ENCODE measurements around the gene PNPT1.
A peak's percentile ranks its signal among the peaks of the same experiment; 100 is the strongest.

Gene PNPT1

DNA sequence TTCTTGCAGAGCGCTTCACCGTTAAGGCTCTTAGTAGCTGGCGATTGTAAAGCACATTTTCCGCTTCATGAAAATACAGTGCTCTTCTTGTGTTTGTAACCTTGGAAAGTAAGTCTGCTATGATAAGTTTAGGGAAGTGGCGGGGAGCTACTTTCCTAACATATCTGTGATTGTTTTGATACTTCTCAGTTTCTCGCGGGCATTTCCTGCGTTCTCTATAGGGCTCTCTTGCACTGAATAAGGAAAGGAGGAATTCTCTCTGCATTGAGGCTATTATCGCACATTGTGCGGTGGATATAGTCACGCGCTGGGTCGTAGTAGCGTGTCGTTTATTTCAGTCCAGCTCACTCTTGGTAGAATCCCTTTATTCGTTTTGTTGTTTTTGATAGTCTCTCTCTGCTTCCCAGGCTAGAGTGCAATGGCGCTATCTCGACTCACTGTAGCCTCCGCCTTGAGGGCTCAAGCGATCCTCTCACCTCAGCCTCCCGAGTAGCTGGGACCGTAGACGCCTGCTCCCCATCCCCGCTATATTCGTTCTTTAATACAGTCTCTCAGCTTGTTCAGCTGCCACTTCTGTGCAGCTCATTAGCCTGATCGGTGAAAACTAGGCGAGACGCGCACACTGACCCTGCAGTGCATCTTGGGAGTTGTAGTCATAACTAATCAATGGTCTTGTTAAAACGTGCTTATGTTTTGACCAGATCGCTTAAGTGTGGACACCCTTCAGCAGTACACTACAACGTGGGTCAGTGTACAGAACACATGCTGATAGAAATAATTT lies 75.2 kb downstream of the PNPT1 start:
- DNase-seq (ENCODE audit: low read depth): no peak
- TF ChIP-seq, protein P1, sequence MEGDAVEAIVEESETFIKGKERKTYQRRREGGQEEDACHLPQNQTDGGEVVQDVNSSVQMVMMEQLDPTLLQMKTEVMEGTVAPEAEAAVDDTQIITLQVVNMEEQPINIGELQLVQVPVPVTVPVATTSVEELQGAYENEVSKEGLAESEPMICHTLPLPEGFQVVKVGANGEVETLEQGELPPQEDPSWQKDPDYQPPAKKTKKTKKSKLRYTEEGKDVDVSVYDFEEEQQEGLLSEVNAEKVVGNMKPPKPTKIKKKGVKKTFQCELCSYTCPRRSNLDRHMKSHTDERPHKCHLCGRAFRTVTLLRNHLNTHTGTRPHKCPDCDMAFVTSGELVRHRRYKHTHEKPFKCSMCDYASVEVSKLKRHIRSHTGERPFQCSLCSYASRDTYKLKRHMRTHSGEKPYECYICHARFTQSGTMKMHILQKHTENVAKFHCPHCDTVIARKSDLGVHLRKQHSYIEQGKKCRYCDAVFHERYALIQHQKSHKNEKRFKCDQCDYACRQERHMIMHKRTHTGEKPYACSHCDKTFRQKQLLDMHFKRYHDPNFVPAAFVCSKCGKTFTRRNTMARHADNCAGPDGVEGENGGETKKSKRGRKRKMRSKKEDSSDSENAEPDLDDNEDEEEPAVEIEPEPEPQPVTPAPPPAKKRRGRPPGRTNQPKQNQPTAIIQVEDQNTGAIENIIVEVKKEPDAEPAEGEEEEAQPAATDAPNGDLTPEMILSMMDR (conservative IDR thresholded peaks at IDR 0.05; ENCODE audit: low read depth, low read length): no peak
- peak overlapping the region; percentile 95 for H3K4me3 ChIP-seq (ENCODE audit: low read length)

DNA sequence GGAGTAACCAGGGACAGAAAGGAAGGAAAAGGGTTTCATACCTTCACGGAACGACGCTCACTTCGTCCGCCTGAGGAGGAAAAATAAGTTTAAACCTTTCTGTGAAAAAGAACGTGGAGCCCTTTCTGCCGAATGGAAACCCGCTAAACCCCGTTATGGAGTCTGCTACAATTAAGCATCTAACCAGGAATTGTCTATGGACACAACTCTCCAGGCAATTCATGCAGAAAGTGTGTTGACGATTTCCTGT lies 75.7 kb downstream of the PNPT1 start:
- H3K4me3 ChIP-seq (ENCODE audit: low read length): peak overlapping the region; percentile 95
- TF ChIP-seq, protein P1 (conservative IDR thresholded peaks at IDR 0.05; ENCODE audit: low read depth, low read length): no peak
- no peak for DNase-seq (ENCODE audit: low read depth)

DNA sequence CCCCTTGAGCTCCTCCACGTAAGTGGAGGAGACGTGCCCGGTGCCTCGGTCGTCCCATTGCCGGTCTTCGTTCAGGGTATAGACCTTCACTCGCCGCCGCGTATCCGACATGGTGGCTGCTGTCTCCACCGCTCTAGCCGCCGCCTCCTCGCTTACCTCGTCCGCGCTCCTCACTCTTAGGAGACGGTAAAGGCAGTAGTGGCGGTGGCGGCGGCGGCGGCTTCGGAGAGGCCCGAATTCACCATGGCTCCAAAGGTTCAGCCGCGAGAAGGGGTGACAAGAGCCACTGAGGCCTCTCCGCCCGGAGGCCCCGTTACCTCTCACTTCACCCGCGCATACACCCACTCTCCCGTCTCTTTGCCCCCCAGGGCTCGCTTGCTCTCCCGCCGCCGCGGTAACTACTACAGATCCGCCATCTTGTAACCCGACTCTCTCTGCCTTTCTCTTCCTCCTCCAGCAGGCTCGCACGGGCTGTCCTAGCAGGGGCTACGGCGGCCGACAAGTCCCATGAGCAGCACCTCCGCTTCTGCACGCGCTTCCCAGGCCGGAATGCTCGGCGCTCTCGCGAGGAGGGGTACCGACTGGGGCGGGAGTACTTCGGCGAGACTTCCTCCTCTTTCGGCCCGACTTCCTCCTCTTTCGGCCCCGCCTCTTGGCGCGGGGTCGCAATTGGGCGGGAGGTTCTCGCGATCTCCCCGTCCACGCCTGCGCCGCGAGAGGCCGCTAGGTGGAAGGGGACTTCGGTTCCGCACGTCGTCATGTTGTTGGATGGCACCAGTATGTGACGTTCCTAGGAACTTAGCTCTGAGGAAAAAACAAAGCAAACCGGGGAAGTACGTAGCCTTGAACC lies 76.2 kb downstream of the PNPT1 start, which contains the start of gene PPP4R3B:
Gene PPP4R3B (minus strand): TSS at position 448 of the 850 bp plus-strand sequence. CDS start 337 bp downstream, at position 111.
- peak within 1 kb of the TSS; percentile 95 for H3K4me3 ChIP-seq (ENCODE audit: low read length)
- TF ChIP-seq, protein P1 (conservative IDR thresholded peaks at IDR 0.05; ENCODE audit: low read depth, low read length): peak; percentile 38
- DNase-seq (ENCODE audit: low read depth): peak; percentile 99

DNA sequence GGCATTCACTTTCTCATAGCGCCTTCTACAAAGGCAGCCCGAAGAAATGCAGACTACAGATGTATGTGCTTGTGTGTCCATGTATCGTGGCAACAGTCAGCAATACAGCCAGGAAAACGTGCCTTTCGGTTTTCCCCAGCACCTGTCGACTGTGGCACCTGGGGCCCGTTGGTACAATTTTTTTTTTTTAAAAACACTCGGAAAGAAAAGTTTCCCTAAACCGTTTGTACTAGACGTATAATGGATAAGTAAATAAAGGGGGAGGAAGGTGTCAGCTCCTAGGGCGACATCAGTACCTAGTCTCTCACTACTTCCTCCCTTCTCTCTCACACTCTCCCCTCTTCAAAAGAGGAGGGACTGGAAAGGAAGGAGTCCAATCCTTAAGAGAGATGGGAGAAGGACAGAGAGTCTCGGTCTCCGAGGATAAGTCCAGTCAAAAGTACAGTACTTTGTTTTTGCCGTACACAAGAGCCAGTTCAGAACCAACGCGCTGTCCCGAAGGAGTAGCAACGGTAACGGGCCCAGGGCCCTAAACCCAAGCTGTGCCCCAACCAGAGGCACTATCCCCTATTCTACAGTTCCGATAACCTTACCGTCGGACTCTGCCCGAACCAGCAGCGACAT lies 77.0 kb downstream of the PNPT1 start:
- DNase-seq (ENCODE audit: low read depth): no peak
- peak overlapping the region; percentile 85 for H3K4me3 ChIP-seq (ENCODE audit: low read length)
- TF ChIP-seq, protein P1 (conservative IDR thresholded peaks at IDR 0.05; ENCODE audit: low read depth, low read length): no peak

DNA sequence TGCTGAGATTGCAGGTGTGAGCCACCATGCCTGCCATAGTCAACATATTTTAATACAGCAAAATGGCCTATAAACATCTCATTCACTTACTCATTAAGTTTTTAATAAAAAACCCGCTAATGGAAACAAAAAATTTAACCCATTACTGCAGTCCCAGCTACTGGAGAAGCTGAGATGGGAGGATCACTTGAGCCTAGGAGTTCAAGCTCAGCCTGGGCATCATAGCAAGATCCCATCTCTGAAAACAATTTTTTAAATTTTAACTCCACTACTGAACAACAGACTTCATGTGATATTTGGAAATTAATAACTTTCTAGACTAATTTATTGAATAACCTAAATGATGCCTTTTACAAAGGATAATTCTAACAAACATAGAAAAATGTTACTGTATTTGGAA lies 81.6 kb downstream of the PNPT1 start:
- no peak overlapping the region for H3K4me3 ChIP-seq (ENCODE audit: low read length)
- TF ChIP-seq, protein P1 (conservative IDR thresholded peaks at IDR 0.05; ENCODE audit: low read depth, low read length): no peak
- DNase-seq (ENCODE audit: low read depth): no peak

DNA sequence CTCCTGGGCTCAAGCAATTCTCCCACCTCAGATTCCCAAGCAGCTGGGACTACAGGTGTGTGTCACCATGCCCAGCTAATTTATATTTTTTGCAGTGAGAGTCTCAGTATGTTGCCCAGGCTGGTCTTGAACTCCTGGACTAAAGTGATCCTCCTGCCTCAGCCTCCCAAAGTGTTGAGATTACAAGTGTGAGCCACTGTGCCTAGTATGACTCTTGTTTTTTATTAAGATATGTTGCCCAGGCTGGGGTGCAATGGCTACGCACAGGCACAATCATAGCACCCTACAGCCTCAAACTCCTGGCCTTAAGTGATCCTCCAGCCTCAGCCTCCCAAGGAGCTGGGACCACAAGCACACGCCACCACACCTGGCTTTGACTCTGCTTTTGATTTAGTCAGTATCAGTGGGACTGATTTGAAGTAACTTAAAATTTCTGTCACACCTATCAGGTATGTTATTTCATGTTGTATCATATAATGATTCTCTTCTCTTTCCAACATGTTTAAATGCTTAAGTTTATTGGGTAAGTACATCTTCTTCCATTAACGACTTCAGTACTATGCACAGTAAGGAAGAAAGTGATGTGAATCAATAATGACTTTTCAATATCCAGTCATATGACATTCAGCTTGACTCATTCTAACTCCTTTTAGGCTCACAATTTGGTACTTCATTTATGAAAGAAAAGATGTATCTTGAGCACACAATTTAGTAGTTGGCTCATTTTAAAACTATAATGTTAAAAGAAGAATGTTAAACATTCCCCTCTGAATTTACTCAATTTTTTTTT lies 82.5 kb downstream of the PNPT1 start:
- no peak overlapping the region for H3K4me3 ChIP-seq (ENCODE audit: low read length)

More for the DNA sequence above, 82.5 kb downstream of the PNPT1 start:
- TF ChIP-seq, protein P1 (conservative IDR thresholded peaks at IDR 0.05; ENCODE audit: low read depth, low read length): no peak
- DNase-seq (ENCODE audit: low read depth): no peak

Data from retinal pigment epithelial cell (primary cell).